ENCODE measurements around the gene APH1A. TPM values are rescaled to one million over a fixed set of nuclear protein-coding genes. Genes with fewer than 3 reads are reported as not detected.

APH1A gene
- total and polyA plus RNA-seq, 9 of the 15 experiments (the other 6 are each of a cell fraction or from before 2014, with no cell fraction given): 5.6 to 123 (median 77.0) TPM

DNA sequence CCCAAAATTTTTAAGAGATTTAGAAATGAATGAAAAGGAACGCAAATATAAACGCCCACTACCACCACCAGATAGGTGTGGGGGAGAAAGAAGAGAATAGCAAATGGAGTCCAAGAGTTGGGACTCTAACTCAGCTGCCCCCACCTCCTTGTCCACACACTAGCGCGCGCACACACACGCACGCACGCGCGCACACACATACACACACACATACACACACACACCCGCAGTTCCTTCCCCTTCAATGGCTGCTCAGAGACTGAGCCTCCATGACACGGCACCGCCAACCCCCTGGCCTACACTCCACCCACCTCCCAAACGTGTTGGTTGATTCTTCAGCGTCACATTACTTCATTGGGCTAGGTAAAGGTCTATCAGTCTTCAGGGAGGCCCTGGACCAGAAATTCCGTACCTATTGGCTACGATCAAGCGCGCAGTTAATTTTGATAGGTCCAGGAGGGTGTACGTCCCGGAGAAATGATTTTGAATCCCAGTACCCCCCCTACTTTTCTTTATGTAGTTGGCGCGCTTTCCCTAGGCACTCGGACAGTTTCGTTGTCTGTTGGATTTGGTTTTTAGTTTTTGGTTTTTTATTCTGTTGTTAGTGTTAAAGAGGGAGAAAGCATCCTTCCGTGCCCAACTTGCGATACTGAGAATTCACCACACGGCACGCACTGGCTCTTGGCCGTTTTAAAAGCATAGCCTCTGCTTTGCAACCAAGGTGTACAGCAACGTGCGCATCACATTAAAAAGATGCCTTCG lies 32.8 kb downstream of the APH1A start, which contains the start of gene ANP32E (continued):
- TF ChIP-seq CLOCK (CRISPR knock-in tag; IDR thresholded peaks at IDR 0.05; ENCODE audit: borderline replicate concordance) (no peak), GATA2 (CRISPR knock-in tag; IDR thresholded peaks at IDR 0.05) (no peak), ELF4 (CRISPR knock-in tag; IDR thresholded peaks at IDR 0.05) (peak; percentile 85; the same call in 1 of the 2 replicates), ZNF133 (CRISPR knock-in tag; IDR thresholded peaks at IDR 0.05) (no peak), HNRNPLL (IDR thresholded peaks at IDR 0.05; ENCODE audit: low read depth, low read length, poor library complexity, severe bottlenecking) (peak; percentile 36), SIN3B (IDR thresholded peaks at IDR 0.05; ENCODE audit: low read depth) (no peak), RHOXF2B (CRISPR knock-in tag; conservative IDR thresholded peaks at IDR 0.05) (no peak; the same call in 1 of the 2 replicates), E2F4 (CRISPR knock-in tag; IDR thresholded peaks at IDR 0.05; ENCODE audit: low read depth) (peak; percentile 82; the same call in 1 of the 2 replicates), LARP7 (IDR thresholded peaks at IDR 0.05) (peak; percentile 93), SRSF1 (IDR thresholded peaks at IDR 0.05; ENCODE audit: low read depth, low read length) (no peak), ZNF146 (CRISPR knock-in tag; IDR thresholded peaks at IDR 0.05; ENCODE audit: unreplicated experiment) (no peak), ZNF41 (CRISPR knock-in tag; conservative IDR thresholded peaks at IDR 0.05) (no peak), ZNF699 (CRISPR knock-in tag; IDR thresholded peaks at IDR 0.05; ENCODE audit: insufficient replicate concordance) (no peak), MEF2D (tag; conservative IDR thresholded peaks at IDR 0.05; ENCODE audit: low read depth) (peak; percentile 12; the same call in 1 of the 2 replicates), MEIS2 (IDR thresholded peaks at IDR 0.05; ENCODE audit: partially characterized antibody) (peak; percentile 12), STAT5B (CRISPR knock-in tag; IDR thresholded peaks at IDR 0.05) (no peak), MYNN (IDR thresholded peaks at IDR 0.05) (peak; percentile 94), MYNN (CRISPR knock-in tag; IDR thresholded peaks at IDR 0.05) (no peak), TCF7L2 (IDR thresholded peaks at IDR 0.05; ENCODE audit: low read depth, low read length) (no peak), POU5F1 (IDR thresholded peaks at IDR 0.05; ENCODE audit: borderline replicate concordance, low read depth, low read length, partially characterized antibody) (no peak), ZBTB12 (CRISPR knock-in tag; IDR thresholded peaks at IDR 0.05) (peak; percentile 65)
- TF ChIP-seq, protein P1, sequence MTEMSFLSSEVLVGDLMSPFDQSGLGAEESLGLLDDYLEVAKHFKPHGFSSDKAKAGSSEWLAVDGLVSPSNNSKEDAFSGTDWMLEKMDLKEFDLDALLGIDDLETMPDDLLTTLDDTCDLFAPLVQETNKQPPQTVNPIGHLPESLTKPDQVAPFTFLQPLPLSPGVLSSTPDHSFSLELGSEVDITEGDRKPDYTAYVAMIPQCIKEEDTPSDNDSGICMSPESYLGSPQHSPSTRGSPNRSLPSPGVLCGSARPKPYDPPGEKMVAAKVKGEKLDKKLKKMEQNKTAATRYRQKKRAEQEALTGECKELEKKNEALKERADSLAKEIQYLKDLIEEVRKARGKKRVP (CRISPR knock-in tag; IDR thresholded peaks at IDR 0.05): no peak; the same call in 1 of the 2 replicates

All from K562 (cell line).